ENCODE data around the gene PI4KA.

DNA sequence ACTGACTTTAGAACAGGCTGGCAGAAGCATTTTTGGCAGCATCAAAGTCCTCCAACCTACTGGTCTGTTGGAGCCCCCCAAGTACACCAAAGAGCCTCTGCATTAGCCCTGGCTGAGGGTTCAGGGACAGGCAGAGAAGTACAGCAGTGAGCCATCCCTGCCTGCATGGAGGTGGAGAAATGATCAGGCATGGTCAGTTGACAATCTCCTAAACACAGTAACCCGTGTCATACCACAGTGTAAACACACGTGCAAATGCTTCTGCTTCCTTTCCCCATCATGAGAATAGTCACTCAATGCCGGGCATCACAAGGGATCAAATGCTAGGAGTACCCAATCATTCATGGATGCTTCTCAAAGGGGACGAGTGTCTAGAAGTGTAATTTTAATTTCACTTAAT, 76.5 kb downstream of the PI4KA start:
- TF ChIP-seq, protein P1, sequence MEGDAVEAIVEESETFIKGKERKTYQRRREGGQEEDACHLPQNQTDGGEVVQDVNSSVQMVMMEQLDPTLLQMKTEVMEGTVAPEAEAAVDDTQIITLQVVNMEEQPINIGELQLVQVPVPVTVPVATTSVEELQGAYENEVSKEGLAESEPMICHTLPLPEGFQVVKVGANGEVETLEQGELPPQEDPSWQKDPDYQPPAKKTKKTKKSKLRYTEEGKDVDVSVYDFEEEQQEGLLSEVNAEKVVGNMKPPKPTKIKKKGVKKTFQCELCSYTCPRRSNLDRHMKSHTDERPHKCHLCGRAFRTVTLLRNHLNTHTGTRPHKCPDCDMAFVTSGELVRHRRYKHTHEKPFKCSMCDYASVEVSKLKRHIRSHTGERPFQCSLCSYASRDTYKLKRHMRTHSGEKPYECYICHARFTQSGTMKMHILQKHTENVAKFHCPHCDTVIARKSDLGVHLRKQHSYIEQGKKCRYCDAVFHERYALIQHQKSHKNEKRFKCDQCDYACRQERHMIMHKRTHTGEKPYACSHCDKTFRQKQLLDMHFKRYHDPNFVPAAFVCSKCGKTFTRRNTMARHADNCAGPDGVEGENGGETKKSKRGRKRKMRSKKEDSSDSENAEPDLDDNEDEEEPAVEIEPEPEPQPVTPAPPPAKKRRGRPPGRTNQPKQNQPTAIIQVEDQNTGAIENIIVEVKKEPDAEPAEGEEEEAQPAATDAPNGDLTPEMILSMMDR (IDR thresholded peaks at IDR 0.05), result no peak
- TF ChIP-seq EZH2 (IDR thresholded peaks at IDR 0.05), result no peak

Data from neural progenitor cell (in vitro differentiated cells).